ENCODE data around the gene TMTC2.

- no peak for TF ChIP-seq CTCF (IDR thresholded peaks at IDR 0.05)
- no peak for TF ChIP-seq POLR2A (IDR thresholded peaks at IDR 0.05)
These were observed 35.2 kb upstream of the TMTC2 start for GRCh38 chr12:82651489-82651888.

Data from testis (tissue), 2 donors.